ENCODE results near the gene TSPAN9.
A peak's percentile ranks its signal among the peaks of the same experiment; 100 is the strongest.

TSPAN9 gene

GRCh38 chr12:3078086-3078820, 1.1 kb downstream of the TSPAN9 start:
- DNase-seq (ENCODE audit: low spot score), result peak; percentile 23

GRCh38 chr12:3081091-3081490, 3.9 kb downstream of the TSPAN9 start:
- no peak for DNase-seq (ENCODE audit: low spot score)

GRCh38 chr12:3081886-3082285, 4.7 kb downstream of the TSPAN9 start:
- DNase-seq (ENCODE audit: low spot score), result no peak

DNA sequence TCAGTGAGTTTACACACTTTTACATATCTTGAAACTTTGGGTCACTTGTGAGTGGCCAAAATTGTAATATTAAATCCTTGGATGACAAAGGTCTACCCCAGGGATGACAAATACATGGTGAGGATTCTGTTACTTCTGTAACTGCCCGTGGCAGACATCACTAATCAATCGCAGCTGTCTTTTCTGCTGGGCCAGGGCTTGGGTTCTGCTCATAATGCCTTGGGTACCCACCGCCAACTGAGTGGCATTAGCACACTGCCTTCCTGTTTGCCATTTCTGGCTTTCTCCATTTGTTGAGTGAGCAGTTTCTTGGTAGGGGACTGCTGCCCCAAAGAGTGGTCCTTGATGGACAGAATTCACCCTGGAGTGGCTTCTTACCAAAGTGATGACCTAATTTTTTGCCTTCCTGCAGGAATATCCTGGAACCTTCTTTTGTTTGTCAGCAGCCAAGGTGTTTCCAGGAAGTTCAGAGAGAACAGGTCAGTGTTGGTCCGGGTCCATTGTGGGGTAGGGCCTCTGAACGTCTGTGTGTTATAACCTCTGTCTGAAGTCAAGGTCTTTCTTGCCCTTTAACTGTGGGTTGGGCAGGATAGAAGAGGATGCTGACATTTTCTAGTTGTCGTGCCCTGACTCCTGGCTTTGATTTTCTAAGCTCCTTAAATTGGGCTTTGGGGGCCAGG, 6.2 kb downstream of the TSPAN9 start:
- DNase-seq (ENCODE audit: low spot score), result no peak

- DNase-seq (ENCODE audit: low spot score), result no peak
Measured at GRCh38 chr12:3083921-3084347, 6.8 kb downstream of the TSPAN9 start.

- DNase-seq (ENCODE audit: low spot score), result no peak
Measured at GRCh38 chr12:3084742-3085141, 7.6 kb downstream of the TSPAN9 start.

DNA sequence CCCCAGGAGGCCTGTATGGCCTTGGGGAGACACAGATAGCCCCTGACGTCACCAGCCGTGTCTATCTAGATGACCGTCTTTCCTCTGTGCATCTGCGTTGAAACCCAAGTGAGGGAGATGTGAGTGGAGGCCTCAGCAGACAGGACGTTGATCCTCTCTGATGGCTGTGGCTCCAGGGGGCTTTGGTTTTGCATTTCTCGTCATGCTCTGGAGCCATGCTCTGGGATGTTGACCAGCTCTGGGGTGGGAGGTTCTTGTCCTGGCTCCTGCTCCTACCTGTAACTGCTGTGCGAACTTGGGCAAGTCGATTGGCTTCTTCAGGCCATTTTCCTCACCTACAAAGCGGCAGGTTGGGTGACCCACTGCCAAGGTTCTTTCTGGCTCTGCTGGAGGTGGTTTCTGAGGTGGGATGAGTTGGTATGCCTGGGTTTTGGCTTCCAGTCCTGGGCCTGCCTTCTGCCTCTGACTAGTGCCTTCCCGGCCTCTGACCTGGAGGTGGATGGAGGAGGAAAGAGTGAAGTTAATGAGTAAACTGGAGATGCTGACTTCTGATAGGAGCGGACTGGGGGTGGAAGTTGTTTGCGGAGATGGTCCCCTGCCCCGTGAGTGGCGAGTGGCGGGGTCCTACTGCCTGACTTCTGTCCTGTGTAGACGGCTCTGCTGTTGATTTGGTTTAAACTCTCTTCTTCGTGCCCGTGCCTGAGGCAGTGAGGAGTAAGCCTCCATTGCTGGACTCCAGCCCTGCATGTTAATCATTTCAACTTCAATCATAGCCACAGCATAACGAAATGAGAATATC, 8.4 kb downstream of the TSPAN9 start:
- DNase-seq (ENCODE audit: low spot score), result no peak

DNA sequence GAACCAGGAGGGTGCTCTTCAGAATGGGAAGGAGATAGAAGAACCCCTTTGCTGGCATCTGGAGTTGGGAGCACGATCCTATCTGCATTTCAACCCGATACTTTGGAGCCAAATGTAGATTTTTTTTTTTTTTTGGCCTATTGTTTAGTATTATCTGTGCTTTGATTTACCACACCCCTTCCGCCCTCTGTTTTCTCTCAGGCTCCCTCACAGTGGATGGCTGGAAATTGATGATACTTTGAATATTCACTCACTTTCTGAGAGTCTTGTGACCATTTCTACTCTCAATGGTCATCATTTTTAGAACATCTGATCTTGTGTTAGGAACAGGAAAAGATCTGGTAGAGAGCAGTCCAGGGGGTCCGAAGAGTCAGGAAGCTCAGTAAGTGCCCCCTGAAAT, 9.0 kb downstream of the TSPAN9 start:
- no peak for DNase-seq (ENCODE audit: low spot score)

DNA sequence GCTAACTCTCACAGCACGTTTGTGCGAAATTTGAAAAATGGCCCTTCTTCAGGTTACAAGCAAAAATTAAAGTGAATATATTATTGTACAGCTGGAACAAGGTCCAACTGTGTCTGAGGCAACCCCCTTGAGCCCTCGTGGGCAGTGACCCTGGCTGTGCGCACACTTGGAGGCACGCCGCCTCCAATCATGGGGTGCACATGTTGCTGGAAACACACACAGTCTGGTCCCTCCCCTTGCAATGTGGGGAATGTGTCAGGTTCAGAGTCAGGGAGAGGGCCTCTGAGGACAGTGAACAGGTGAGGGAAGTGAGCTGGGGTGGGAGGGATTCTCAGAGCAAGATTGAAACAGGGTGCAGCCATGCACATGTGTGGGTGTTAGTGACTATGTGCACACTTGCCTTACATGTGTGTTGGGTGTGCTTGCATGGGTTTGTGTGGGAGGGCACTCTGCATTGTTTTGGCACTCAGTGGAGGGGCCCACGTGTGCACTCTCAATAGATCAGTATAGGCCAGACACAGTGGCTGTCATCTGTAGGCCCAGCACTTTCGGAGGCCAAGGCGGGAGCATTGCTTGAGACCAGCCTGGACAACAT, 9.6 kb downstream of the TSPAN9 start:
- no peak for DNase-seq (ENCODE audit: low spot score)

- DNase-seq (ENCODE audit: low spot score), result no peak
Measured at GRCh38 chr12:3087758-3088650, 10.8 kb downstream of the TSPAN9 start.

DNA sequence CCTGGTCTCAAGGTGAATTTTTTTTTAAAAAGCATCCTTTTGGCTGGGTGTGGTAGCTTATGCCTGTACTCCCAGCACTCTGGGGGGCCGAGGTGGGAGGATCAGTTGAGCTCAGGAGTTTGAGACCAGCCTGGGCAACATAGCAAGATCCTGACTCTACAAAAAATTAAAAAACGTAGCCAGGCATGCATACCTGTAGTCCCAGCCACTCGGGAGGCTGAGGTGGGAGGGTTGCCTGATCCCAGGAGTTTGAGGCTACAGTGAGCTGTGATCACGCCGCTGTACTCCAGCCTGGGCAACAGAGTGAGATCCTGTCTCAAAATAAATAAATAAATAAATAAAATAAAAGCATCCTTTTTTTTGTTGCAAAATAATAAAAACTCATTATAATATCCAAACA, 12.4 kb downstream of the TSPAN9 start:
- no peak for DNase-seq (ENCODE audit: low spot score)

- no peak for DNase-seq (ENCODE audit: low spot score)
Measured at GRCh38 chr12:3090240-3091037, 13.3 kb downstream of the TSPAN9 start.

DNA sequence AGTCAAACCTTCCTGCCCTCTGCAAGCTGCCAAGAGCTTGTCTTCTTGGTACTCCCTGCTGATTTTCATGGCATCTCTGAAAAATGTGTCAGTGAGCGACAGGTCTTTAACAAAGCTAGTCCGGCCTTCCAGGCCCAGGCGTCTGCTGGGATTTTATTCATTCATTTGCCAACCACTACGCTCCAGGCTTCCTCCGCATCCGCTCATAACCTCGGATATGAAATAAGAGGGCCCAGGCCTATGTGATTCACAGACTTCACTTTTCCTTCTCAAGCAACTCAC, 13.8 kb downstream of the TSPAN9 start:
- DNase-seq (ENCODE audit: low spot score), result no peak

DNA sequence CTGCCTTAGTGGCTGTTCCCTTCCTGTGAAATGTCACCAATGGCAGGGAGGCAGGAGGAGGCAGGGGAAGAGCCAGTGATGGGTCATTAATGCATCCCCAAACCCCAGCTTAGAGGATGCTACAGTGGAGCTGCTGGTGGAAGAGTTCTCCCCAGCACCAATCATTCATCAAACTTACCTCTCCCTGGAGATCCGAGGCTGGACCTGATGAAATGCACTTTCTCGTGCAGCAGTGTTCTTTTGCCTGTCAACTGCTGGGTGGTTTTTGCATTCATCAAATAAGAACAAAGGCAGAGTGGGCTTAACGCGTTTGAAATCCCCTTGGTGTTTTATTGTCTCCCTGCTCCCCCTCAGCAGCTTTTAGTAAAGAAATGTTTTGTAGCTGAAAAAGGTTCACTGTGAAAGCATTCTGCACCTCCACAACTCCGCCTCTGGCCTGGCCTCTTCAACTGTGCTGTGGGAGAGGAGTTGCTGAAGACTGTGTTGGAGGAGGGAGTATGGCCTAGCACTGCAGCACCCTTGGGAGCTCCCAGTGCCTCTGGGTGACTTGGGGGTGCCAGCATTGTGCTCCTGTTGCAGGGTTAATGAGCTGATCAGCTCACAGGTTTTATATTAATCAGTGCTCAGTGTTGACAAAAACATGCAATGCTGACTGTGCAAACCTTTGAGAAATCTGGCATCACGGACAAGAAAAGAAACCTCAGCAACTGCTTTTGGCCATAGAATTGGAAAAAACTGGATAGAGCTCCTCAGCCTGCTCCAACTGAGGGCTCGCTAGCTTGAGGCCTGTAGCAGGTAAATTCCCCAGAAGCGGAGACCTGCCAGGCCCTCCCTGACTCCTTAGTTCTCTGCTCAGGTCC, 14.4 kb downstream of the TSPAN9 start:
- DNase-seq (ENCODE audit: low spot score), result no peak

- no peak for DNase-seq (ENCODE audit: low spot score)
Measured at GRCh38 chr12:3092764-3093163, 15.6 kb downstream of the TSPAN9 start.

DNA sequence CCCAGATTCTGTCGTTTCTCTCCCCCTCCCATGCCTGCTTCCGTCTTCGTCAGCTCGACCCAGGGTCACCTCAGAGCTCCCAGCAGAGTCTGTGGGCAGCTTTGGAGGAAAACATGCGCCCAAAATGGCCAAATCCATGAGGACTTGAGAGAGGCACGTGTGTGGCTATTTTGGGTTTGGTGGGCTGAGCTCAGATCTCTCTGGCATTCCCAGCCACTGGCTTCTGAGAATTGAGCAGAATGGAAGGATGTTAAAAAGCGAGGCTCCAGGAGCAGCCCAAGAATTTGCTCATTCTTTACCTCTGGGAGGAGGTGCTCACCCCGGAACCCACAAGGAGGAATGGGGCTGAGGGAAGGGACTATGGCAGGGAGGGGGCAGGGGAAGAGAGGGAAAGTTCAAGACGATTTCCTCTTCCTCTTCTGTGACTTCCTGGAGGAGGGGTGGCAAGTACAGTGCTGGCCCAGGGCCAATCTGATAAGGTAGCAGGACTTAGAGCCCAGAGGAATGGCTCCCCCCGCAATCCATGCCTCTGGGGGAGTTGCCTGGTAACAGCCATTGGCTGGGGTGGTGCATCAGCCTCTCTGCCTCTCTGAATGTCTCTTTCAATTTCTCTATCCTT, 20.1 kb downstream of the TSPAN9 start:
- no peak for DNase-seq (ENCODE audit: low spot score)

DNA sequence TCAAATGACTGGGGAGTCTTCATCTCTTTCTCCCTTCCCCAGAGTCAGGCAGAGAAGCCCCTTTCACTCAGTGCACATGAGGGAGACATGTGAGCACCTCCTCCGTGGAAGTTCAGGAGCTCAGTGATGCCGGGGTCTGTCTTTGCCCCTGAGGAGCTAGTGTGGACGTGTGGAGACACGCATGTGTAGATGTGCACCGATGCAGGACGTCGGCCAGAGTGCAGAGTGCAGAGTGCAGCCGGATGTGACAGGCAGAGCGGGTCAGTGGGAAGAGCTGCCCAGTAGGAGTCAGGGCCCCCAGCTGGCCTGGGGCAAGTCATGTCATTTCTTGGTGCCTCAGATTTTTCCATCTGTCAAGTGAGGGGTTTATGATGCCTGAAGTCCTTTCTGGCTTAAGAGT, 20.7 kb downstream of the TSPAN9 start:
- DNase-seq (ENCODE audit: low spot score), result no peak

- no peak for DNase-seq (ENCODE audit: low spot score)
Measured at GRCh38 chr12:3098436-3098835, 21.3 kb downstream of the TSPAN9 start.

GRCh38 chr12:3099146-3099545, 22.0 kb downstream of the TSPAN9 start:
- DNase-seq (ENCODE audit: low spot score), result no peak
